K562 (cell line): ENCODE data around the gene SDS. TPM values are rescaled to one million over a fixed set of nuclear protein-coding genes. Genes with fewer than 3 reads are reported as not detected.

Experiments
- ATAC-seq: fragments of 200-7000 bp; cut with Tn5 transposase; 3 replicates; pipeline ENCODE4 v1.9.1; 2020; ENCODE audit warnings: moderate library complexity
- BruUV-seq: library from RNA; stranded (reverse); fragments of 400-500 nt; replicated peaks from 2 replicates; lab custom pipeline; 2021; lab: Mats Ljungman, UMichigan
- CTCF ChIA-PET: fragments of 300-600 bp; formaldehyde crosslinking; extraction: SDS; loops from one replicate; lab custom pipeline; 2021; ENCODE audit warnings: low intra/inter-chr PET ratio; lab: Yijun Ruan, JAX
- POLR2A ChIA-PET: fragments of 300-600, 350-650 bp; sonication (Branson Sonifier 250); formaldehyde crosslinking; extraction: SDS; loops from one replicate; lab custom pipeline; 2021; ENCODE audit warnings: antibody characterized with exemption, inconsistent platforms; lab: Yijun Ruan, JAX
- DNase-seq, 4 experiments: peaks; one replicate each; pipeline versions ENCODE4 v3.0.0 to v3.0.0-alpha.2; 2011 to 2018; ENCODE audit warnings: low spot score in 3 of 4, mixed read lengths in 3 of 4; ENCODE audit errors: extremely low read depth in 1 of 4
- FAIRE-seq: peaks from 2 replicates; lab custom pipeline; 2011; peaks lifted over from hg19 to GRCh38; lab: Jason Lieb, UNC
- H2AFZ ChIP-seq: 2 replicates; pipeline ENCODE4 v1.6.0; 2011; ENCODE audit warnings: low read depth, low read length, control low read depth, inconsistent platforms
- H3K27ac ChIP-seq: fragments of 200-600 bp; 3 replicates; pipeline ENCODE4 v1.8.0; 2011; ENCODE audit warnings: low read depth, mild to moderate bottlenecking, control low read depth, inconsistent platforms, low read length, moderate library complexity, mixed read lengths; ENCODE audit errors: extremely low read depth
- H3K27me3 ChIP-seq, 2 experiments: fragments of 300-600 bp in 1 of 2; 2 replicates in 1 of 2; 3 replicates in 1 of 2; pipeline versions ENCODE4 v1.6.0 to v1.8.0; 2011; ENCODE audit warnings: inconsistent platforms in 2 of 2, low read length in 2 of 2, mild to moderate bottlenecking in 1 of 2, mixed read lengths in 1 of 2, moderate library complexity in 1 of 2; ENCODE audit not compliant: control insufficient read depth in 2 of 2, insufficient read depth in 2 of 2
- H3K36me3 ChIP-seq: fragments of 300-600 bp; 3 replicates; pipeline ENCODE4 v1.8.0; 2011; ENCODE audit warnings: mild to moderate bottlenecking, low read length, inconsistent platforms; ENCODE audit not compliant: control insufficient read depth, insufficient read depth
- H3K4me1 ChIP-seq, 2 experiments: fragments of 200-600 bp in 1 of 2; replicated peaks in 1 of 2; 2 replicates in 1 of 2; 3 replicates in 1 of 2; pipeline versions ENCODE4 v1.5.1 to v1.8.0; 2011; ENCODE audit warnings: inconsistent platforms in 2 of 2, low read length in 2 of 2, mild to moderate bottlenecking in 1 of 2, mixed read lengths in 1 of 2, moderate library complexity in 1 of 2; ENCODE audit not compliant: control insufficient read depth in 2 of 2, insufficient read depth in 2 of 2
- H3K4me2 ChIP-seq: 2 replicates; pipeline ENCODE4 v1.6.1; 2011; ENCODE audit warnings: low read length, control low read depth, inconsistent platforms, mixed read lengths; ENCODE audit not compliant: insufficient read depth
- H3K4me3 ChIP-seq: fragments of 200-600 bp; sonication (generic), shearing (Covaris generic); 2 replicates; pipeline ENCODE4 v1.5.1; 2016; ENCODE audit warnings: control low read depth, inconsistent platforms
- H3K79me2 ChIP-seq: fragments of 200-600 bp; 3 replicates; pipeline ENCODE4 v1.8.0; 2011; ENCODE audit warnings: low read length, inconsistent platforms; ENCODE audit not compliant: control insufficient read depth, insufficient read depth
- H3K9ac ChIP-seq, 2 experiments: 2 replicates each; pipeline versions ENCODE4 v1.6.0 to v1.6.1; 2011; ENCODE audit warnings: low read depth in 2 of 2, low read length in 2 of 2, control low read depth in 1 of 2, inconsistent platforms in 1 of 2, mild to moderate bottlenecking in 1 of 2, mixed read lengths in 1 of 2; ENCODE audit not compliant: insufficient read depth in 1 of 2
- H3K9me1 ChIP-seq: one replicate; pipeline ENCODE4 v1.6.0; 2011; ENCODE audit warnings: inconsistent platforms, mild to moderate bottlenecking, low read length, moderate library complexity; ENCODE audit not compliant: control insufficient read depth, insufficient read depth
- H3K9me3 ChIP-seq: replicated peaks from 2 replicates; pipeline ENCODE4 v1.5.1; 2011; ENCODE audit warnings: low read depth, low read length, inconsistent platforms; ENCODE audit not compliant: control insufficient read depth, insufficient read depth
- H4K20me1 ChIP-seq: replicated peaks from 2 replicates; pipeline ENCODE4 v1.6.1; 2011; ENCODE audit warnings: low read length, inconsistent platforms, mixed read lengths; ENCODE audit not compliant: control insufficient read depth, insufficient read depth
- BRCA1 ChIP-seq, 2 experiments: fragments of 450-650 bp in 1 of 2; sonication (generic) in 1 of 2; formaldehyde crosslinking in 1 of 2; IDR thresholded peaks; 2 replicates each; pipeline versions ENCODE4 v1.5.0 to v1.6.1; 2017 to 2020; ENCODE audit warnings: mild to moderate bottlenecking in 1 of 2, missing genetic modification reagents in 1 of 2
- POLR3G ChIP-seq: IDR thresholded peaks from 2 replicates; pipeline ENCODE4 v1.6.1; 2011; ENCODE audit not compliant: insufficient read length, insufficient replicate concordance; ENCODE audit errors: extremely low read depth
- RBM22 ChIP-seq: fragments of 200-400 bp; formaldehyde crosslinking; IDR thresholded peaks from 2 replicates; pipeline ENCODE4 v1.6.1; 2018; ENCODE audit warnings: low read length, low read depth; ENCODE audit not compliant: poor library complexity, severe bottlenecking
- STAT6 ChIP-seq: sonication (generic); formaldehyde crosslinking; IDR thresholded peaks from 2 replicates; pipeline ENCODE4 v1.8.1; 2023; ENCODE audit warnings: mild to moderate bottlenecking, missing genetic modification reagents
- TRIM25 ChIP-seq: fragments of 450-650 bp; IDR thresholded peaks from 2 replicates; pipeline ENCODE4 v1.7.0; 2016; ENCODE audit warnings: borderline replicate concordance
- WGBS: fragments of 100-300 bp; shearing (Covaris generic); methylation state at CpG from one replicate; pipeline ENCODE4 v1.1.6; 2016; ENCODE audit warnings: low coverage, mixed read lengths; ENCODE audit not compliant: insufficient coverage; ENCODE audit errors: missing lambda C conversion rate; 5-methylcytosine and 5-hydroxymethylcytosine counted together
- in situ Hi-C: fragments of 300-500 bp; cut with MboI; formaldehyde crosslinking; loops from 4 replicates; pipeline ENCODE4 v1.15.0; 2018; ENCODE audit warnings: inconsistent platforms, mixed read lengths
- intact Hi-C: fragments of 100-400 bp; cut with micrococcal nuclease; formaldehyde crosslinking; loops from 2 replicates; pipeline ENCODE4 v1.14.2; 2022
- polyA plus RNA-seq, 8 experiments: library from polyadenylated mRNA; depleted of rRNA in 4 of 8; stranded (reverse) in 5 of 8; unstranded in 3 of 8; fragments of >200 nt; fragmentation: Nextera tagmentation in 2 of 8; fragmentation: Illumina TruSeq in 1 of 8; extraction: Ambion mirVana in 2 of 8; extraction: Trizol in 1 of 8; gene quantifications; 2 replicates each; pipeline versions ENCODE4 v1.2.1 to v1.2.3, GENCODE V29; 2011 to 2014; ENCODE audit warnings: inconsistent platforms in 1 of 8, missing spikeins in 1 of 8
- total RNA-seq, 7 experiments: library from RNA; depleted of rRNA in 6 of 7; stranded (reverse); fragments of >200 nt in 6 of 7; fragmentation: Illumina TruSeq in 2 of 7; extraction: Trizol in 2 of 7; gene quantifications; 2 replicates each; pipeline versions ENCODE4 v1.2.1 to v1.2.3, GENCODE V29; 2011 to 2021; ENCODE audit warnings: low replicate concordance in 1 of 7
- TF ChIP-seq, protein P1 (sequence below): fragments of 250-450 bp; sonication (Bioruptor Pico); IDR thresholded peaks from 2 replicates; pipeline ENCODE4 v1.4.0; 2020; ENCODE audit warnings: mild to moderate bottlenecking, moderate library complexity

SDS gene
- total and polyA plus RNA-seq, 9 of the 15 experiments (the other 6 are each of a cell fraction or from before 2014, with no cell fraction given), result 0.07 to 1.1 (median 0.12) TPM; not detected in 1

DNA sequence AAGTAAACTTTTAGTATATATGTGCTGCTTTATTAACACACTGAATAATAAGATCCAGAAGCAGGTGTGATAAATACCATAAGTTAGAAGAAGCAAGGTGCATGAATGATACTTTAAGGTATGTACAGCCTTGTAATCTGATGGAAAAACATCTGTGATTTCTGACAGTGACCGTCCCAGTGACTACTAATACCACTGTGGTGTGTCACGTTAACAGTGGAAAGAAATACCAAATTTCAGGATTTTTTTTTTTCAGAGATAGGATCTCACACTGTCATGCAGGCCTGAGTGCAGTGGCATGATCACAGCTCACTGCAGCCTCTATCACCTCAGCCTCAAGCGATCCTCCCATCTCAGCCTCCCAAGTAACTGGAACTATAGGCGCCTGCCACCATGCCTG is 21.5 kb downstream of the SDS start:
- Histone ChIP-seq H3K4me1 (peaks cover 5 to 22% of the 10 kb centered on the region in 2 experiments; a peak in 4 of 5 replicates), H3K9ac (no peak overlapping the region), H3K4me2 (no peak overlapping the region), H2AFZ (no peak overlapping the region), H3K4me3 (no peak overlapping the region), H3K79me2 (no peaks in the 10 kb centered on the region), H3K27ac (no peak overlapping the region)
- no peak for ATAC-seq
- CTCF ChIA-PET, result no interaction called here
- no peak for TF ChIP-seq BRCA1 (IDR thresholded peaks at IDR 0.05)
- no peak for TF ChIP-seq BRCA1 (CRISPR knock-in tag; IDR thresholded peaks at IDR 0.05)
- no peak for TF ChIP-seq POLR3G
- TF ChIP-seq TRIM25, result no peak
- TF ChIP-seq, all 486 proteins: peak for 0
- DNase-seq (no peak), FAIRE-seq (no peak)
- WGBS, result 81% methylated on average over 4 of the region's 4 CpGs
- intact Hi-C loops, result no loop called here
- in situ Hi-C loops, result no loop called here
- Histone ChIP-seq H3K9me3 (no peaks in the 10 kb centered on the region), H3K27me3 (no peaks in the 10 kb centered on the region), H4K20me1 (no peaks in the 10 kb centered on the region), H3K9me1 (no peaks in the 10 kb centered on the region), H3K36me3 (peaks cover 59% of the 10 kb centered on the region; the same call in 2 of the 3 replicates)
- BruUV-seq, result no TSS peak
- POLR2A ChIA-PET, result interaction anchor here (1.2 kb wide), 1 partner anchor 10 kb away, joined by 11 read pairs; no protein-coding TSS in a partner anchor

- DNase-seq (no peak), ATAC-seq (no peak), FAIRE-seq (no peak)
- Histone ChIP-seq H3K9me1 (no peaks in the 10 kb centered on the region), H3K27ac (no peak overlapping the region), H3K79me2 (no peaks in the 10 kb centered on the region), H3K4me1 (peaks cover 5 to 22% of the 10 kb centered on the region in 2 experiments; a peak in 4 of 5 replicates), H3K4me2 (no peak overlapping the region), H3K27me3 (no peaks in the 10 kb centered on the region), H3K9me3 (no peaks in the 10 kb centered on the region), H3K4me3 (no peak overlapping the region), H3K9ac (no peak overlapping the region), H2AFZ (no peak overlapping the region), H4K20me1 (no peaks in the 10 kb centered on the region), H3K36me3 (peaks cover 64% of the 10 kb centered on the region; the same call in 2 of the 3 replicates)
- POLR2A ChIA-PET, result no interaction called here
- BruUV-seq, result no TSS peak
- WGBS, result 75% methylated on average over 9 of the region's 11 CpGs
- in situ Hi-C loops (no loop called here), intact Hi-C loops (no loop called here)
- CTCF ChIA-PET, result no interaction called here
- TF ChIP-seq, protein P1, sequence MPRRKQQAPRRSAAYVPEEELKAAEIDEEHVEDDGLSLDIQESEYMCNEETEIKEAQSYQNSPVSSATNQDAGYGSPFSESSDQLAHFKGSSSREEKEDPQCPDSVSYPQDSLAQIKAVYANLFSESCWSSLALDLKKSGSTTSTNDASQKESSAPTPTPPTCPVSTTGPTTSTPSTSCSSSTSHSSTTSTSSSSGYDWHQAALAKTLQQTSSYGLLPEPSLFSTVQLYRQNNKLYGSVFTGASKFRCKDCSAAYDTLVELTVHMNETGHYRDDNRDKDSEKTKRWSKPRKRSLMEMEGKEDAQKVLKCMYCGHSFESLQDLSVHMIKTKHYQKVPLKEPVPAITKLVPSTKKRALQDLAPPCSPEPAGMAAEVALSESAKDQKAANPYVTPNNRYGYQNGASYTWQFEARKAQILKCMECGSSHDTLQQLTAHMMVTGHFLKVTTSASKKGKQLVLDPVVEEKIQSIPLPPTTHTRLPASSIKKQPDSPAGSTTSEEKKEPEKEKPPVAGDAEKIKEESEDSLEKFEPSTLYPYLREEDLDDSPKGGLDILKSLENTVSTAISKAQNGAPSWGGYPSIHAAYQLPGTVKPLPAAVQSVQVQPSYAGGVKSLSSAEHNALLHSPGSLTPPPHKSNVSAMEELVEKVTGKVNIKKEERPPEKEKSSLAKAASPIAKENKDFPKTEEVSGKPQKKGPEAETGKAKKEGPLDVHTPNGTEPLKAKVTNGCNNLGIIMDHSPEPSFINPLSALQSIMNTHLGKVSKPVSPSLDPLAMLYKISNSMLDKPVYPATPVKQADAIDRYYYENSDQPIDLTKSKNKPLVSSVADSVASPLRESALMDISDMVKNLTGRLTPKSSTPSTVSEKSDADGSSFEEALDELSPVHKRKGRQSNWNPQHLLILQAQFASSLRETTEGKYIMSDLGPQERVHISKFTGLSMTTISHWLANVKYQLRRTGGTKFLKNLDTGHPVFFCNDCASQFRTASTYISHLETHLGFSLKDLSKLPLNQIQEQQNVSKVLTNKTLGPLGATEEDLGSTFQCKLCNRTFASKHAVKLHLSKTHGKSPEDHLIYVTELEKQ, result no peak
- no peak for TF ChIP-seq RBM22
- TF ChIP-seq BRCA1 (IDR thresholded peaks at IDR 0.05), result no peak
- TF ChIP-seq BRCA1 (CRISPR knock-in tag; IDR thresholded peaks at IDR 0.05), result no peak
- no peak for TF ChIP-seq STAT6 (CRISPR knock-in tag)
Observed at GRCh38 chr12:113381220-113381619, 22.5 kb downstream of the SDS start.
